Measurements from ENCODE around the gene CCDC15.
A peak's percentile ranks its signal among the peaks of the same experiment; 100 is the strongest.
"Not testable (repeated sequence)": the region's sequence is repeated elsewhere in the genome, so short reads cannot be mapped to it uniquely, and the experiment has no call there.

The CCDC15 gene

GRCh38 chr11:125084761-125085231 is 130.8 kb downstream of the CCDC15 start:
- no peaks in the 10 kb centered on the region for H3K27me3 ChIP-seq (replicated peaks; ENCODE audit: control insufficient read depth, insufficient read depth, low read length)
- DNase-seq (ENCODE audit: extremely low read depth, insufficient read length): no peak
- no peak for TF ChIP-seq CTCF (IDR thresholded peaks at IDR 0.05; ENCODE audit: insufficient read depth, low read length, poor library complexity, severe bottlenecking)
- no peaks in the 10 kb centered on the region for H3K36me3 ChIP-seq (ENCODE audit: control insufficient read depth, insufficient read depth, low read length)
- H3K4me3 ChIP-seq (replicated peaks; ENCODE audit: low read depth, low read length): no peak overlapping the region

GRCh38 chr11:125085301-125086081 is 131.5 kb downstream of the CCDC15 start:
- no peak overlapping the region for H3K4me3 ChIP-seq (replicated peaks; ENCODE audit: low read depth, low read length)
- TF ChIP-seq CTCF (IDR thresholded peaks at IDR 0.05; ENCODE audit: insufficient read depth, low read length, poor library complexity, severe bottlenecking): peak; percentile 9
- no peak for DNase-seq (ENCODE audit: extremely low read depth, insufficient read length)
- H3K36me3 ChIP-seq (ENCODE audit: control insufficient read depth, insufficient read depth, low read length): no peaks in the 10 kb centered on the region
- no peaks in the 10 kb centered on the region for H3K27me3 ChIP-seq (replicated peaks; ENCODE audit: control insufficient read depth, insufficient read depth, low read length)

- TF ChIP-seq CTCF (IDR thresholded peaks at IDR 0.05; ENCODE audit: insufficient read depth, low read length, poor library complexity, severe bottlenecking): no peak
- Histone ChIP-seq H3K4me3 (replicated peaks; ENCODE audit: low read depth, low read length) (no peak overlapping the region), H3K27me3 (replicated peaks; ENCODE audit: control insufficient read depth, insufficient read depth, low read length) (no peaks in the 10 kb centered on the region), H3K36me3 (ENCODE audit: control insufficient read depth, insufficient read depth, low read length) (no peaks in the 10 kb centered on the region)
- no peak for DNase-seq (ENCODE audit: extremely low read depth, insufficient read length)
These were observed 132.8 kb downstream of the CCDC15 start for GRCh38 chr11:125086633-125087296.

- no peaks in the 10 kb centered on the region for H3K27me3 ChIP-seq (replicated peaks; ENCODE audit: control insufficient read depth, insufficient read depth, low read length)
- TF ChIP-seq CTCF (IDR thresholded peaks at IDR 0.05; ENCODE audit: insufficient read depth, low read length, poor library complexity, severe bottlenecking): no peak
- DNase-seq (ENCODE audit: extremely low read depth, insufficient read length): no peak
- no peaks in the 10 kb centered on the region; the same call in 1 of the 2 replicates for H3K36me3 ChIP-seq (ENCODE audit: control insufficient read depth, insufficient read depth, low read length)
- no peak overlapping the region for H3K4me3 ChIP-seq (replicated peaks; ENCODE audit: low read depth, low read length)
These were observed 134.1 kb downstream of the CCDC15 start for GRCh38 chr11:125088123-125088522.

- Histone ChIP-seq H3K27me3 (replicated peaks; ENCODE audit: control insufficient read depth, insufficient read depth, low read length) (no peaks in the 10 kb centered on the region), H3K4me3 (replicated peaks; ENCODE audit: low read depth, low read length) (no peak overlapping the region), H3K36me3 (ENCODE audit: control insufficient read depth, insufficient read depth, low read length) (no peaks in the 10 kb centered on the region; the same call in 1 of the 2 replicates)
- TF ChIP-seq CTCF (IDR thresholded peaks at IDR 0.05; ENCODE audit: insufficient read depth, low read length, poor library complexity, severe bottlenecking): no peak
- no peak for DNase-seq (ENCODE audit: extremely low read depth, insufficient read length)
These were observed 134.8 kb downstream of the CCDC15 start for GRCh38 chr11:125088576-125089455.

- not testable (repeated sequence) for DNase-seq (ENCODE audit: extremely low read depth, insufficient read length); H3K4me3 ChIP-seq (replicated peaks; ENCODE audit: low read depth, low read length)
These were observed 135.5 kb downstream of the CCDC15 start for GRCh38 chr11:125089481-125089880.

GRCh38 chr11:125090151-125090550 is 136.1 kb downstream of the CCDC15 start:
- not testable (repeated sequence) for DNase-seq (ENCODE audit: extremely low read depth, insufficient read length); H3K36me3 ChIP-seq (ENCODE audit: control insufficient read depth, insufficient read depth, low read length); H3K4me3 ChIP-seq (replicated peaks; ENCODE audit: low read depth, low read length); H3K27me3 ChIP-seq (replicated peaks; ENCODE audit: control insufficient read depth, insufficient read depth, low read length)

More at GRCh38 chr11:125089481-125089880, 135.5 kb downstream of the CCDC15 start:
- H3K27me3 ChIP-seq (replicated peaks; ENCODE audit: control insufficient read depth, insufficient read depth, low read length); H3K36me3 ChIP-seq (ENCODE audit: control insufficient read depth, insufficient read depth, low read length): not testable (repeated sequence)

Data from GM06990 (cell line).